ENCODE data around the gene P2RY2. TPM values are rescaled to one million over a fixed set of nuclear protein-coding genes. Genes with fewer than 3 reads are reported as not detected.

The P2RY2 gene
- total and polyA plus RNA-seq, 8 donors = 0.81 to 13.3 (median 1.3) TPM; not detected in 3

DNA sequence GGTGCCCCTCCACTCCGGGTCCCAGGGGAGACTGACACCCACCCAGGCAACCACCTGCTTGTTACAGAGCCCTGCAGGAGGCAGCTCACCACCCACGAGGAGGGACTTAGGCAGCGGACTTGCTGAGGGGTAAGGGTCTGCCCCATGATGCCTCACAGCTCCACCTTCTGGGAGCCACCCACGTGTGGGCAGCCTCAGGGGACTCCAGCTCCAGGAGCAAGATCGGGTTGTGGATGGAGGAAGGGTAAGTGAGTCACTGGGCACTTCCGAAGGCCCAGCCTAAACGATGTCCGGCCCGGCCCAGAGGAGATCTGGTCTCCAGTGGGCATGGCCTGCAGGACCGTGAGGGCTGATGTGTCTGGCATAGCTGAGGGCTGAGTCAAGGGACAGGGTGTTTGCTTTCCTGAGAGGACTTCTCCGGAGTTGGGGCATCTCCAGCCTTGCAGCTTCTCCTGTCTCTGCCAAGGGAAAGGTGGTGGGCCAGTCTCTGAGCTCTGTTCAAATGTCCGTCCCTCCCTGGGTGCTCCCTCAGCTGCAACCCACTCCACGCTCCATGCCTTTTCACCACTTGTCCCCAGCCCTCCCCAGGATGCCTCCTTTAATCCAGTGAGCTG, 32.3 kb upstream of the P2RY2 start:
- Histone ChIP-seq H3K9me3 (no peaks in the 10 kb centered on the region), H3K4me3 (no peak overlapping the region), H3K4me1 (peaks cover 0 to 46% (median 4%) of the 10 kb centered on the region in 4 donors), H3K27ac (no peak overlapping the region), H3K36me3 (no peaks in the 10 kb centered on the region), H3K27me3 (peaks cover 0 to 10% (median 0%) of the 10 kb centered on the region in 3 donors)
- peak in 1 of 2 donors; percentile 23 for DNase-seq
- 48 to 73% (median 68%) methylated on average over 13 of the region's 13 CpGs for WGBS, 5 donors
- intact Hi-C loops (cut with DNase I; ENCODE audit: low total_unique reads) = loop anchor here (2.0 kb wide), 1 partner anchor 57 kb away; no protein-coding TSS in a partner anchor
- TF ChIP-seq POLR2A (IDR thresholded peaks at IDR 0.05) (no peak), EP300 (IDR thresholded peaks at IDR 0.05) (no peak), POLR2AphosphoS5 (IDR thresholded peaks at IDR 0.05) (no peak)
- TF ChIP-seq, protein P1, sequence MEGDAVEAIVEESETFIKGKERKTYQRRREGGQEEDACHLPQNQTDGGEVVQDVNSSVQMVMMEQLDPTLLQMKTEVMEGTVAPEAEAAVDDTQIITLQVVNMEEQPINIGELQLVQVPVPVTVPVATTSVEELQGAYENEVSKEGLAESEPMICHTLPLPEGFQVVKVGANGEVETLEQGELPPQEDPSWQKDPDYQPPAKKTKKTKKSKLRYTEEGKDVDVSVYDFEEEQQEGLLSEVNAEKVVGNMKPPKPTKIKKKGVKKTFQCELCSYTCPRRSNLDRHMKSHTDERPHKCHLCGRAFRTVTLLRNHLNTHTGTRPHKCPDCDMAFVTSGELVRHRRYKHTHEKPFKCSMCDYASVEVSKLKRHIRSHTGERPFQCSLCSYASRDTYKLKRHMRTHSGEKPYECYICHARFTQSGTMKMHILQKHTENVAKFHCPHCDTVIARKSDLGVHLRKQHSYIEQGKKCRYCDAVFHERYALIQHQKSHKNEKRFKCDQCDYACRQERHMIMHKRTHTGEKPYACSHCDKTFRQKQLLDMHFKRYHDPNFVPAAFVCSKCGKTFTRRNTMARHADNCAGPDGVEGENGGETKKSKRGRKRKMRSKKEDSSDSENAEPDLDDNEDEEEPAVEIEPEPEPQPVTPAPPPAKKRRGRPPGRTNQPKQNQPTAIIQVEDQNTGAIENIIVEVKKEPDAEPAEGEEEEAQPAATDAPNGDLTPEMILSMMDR (IDR thresholded peaks at IDR 0.05) = no peak

DNA sequence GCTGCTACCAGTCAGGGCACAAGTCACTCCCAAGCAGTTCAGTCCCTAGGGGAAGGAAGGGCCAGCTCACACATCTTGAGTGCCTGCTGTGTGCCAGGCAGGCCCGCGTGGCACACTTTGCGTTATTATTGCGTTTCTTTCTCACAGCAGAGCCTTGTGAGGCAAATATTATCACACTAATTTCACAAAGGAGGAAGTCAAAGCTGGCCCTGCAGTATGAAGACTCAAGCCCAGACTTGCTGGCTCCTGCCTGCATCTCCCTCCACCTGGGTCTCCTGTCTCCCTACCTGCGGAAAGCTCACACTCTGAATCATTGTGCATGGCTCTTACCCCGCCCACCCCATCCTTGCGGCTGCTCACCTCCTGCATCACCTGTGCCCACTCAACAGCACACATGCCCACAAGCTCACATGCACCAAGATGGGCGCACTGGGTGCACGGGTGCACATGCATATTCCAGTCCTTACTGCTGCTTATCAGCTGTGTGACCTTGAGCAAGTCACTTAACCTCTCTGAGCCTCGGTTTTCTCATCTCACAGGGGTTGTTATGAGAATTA, 31.7 kb upstream of the P2RY2 start:
- 74 to 81% (median 79%) methylated on average over 10 of the region's 10 CpGs for WGBS, 5 donors
- Histone ChIP-seq H3K36me3 (no peaks in the 10 kb centered on the region), H3K27me3 (peaks cover 0 to 10% (median 0%) of the 10 kb centered on the region in 3 donors), H3K4me3 (no peak overlapping the region), H3K27ac (no peak overlapping the region), H3K4me1 (peaks cover 0 to 46% (median 4%) of the 10 kb centered on the region in 4 donors), H3K9me3 (no peaks in the 10 kb centered on the region)
- intact Hi-C loops (cut with DNase I; ENCODE audit: low total_unique reads) = no loop called here
- TF ChIP-seq EP300 (IDR thresholded peaks at IDR 0.05) (no peak), POLR2AphosphoS5 (IDR thresholded peaks at IDR 0.05) (no peak), POLR2A (IDR thresholded peaks at IDR 0.05) (no peak)
- TF ChIP-seq, protein P1 (IDR thresholded peaks at IDR 0.05) = no peak
- DNase-seq = no peak

DNA sequence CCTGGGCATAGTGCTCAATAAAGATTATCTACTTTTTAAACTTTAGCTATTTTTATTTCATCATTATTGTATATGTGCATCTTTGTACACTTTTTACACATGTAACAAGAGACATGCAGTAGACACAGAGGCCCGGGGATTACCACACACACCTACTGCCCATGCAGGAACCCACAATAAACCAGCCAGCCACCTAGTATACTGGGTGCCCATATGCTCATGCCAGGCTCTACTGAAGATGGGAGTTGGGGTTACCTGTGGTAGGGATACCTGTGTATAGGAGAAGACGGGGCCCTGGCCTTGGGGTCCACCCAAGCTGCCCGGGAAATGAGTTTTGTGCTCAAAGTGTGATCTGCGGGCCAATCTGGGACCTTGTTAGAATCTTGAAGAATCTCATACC, 31.2 kb upstream of the P2RY2 start:
- intact Hi-C loops (cut with DNase I; ENCODE audit: low total_unique reads) = no loop called here
- peak in 1 of 2 donors; percentile 21 for DNase-seq
- WGBS, 5 donors = 48 to 72% (median 55%) methylated on average over 4 of the region's 4 CpGs

DNA sequence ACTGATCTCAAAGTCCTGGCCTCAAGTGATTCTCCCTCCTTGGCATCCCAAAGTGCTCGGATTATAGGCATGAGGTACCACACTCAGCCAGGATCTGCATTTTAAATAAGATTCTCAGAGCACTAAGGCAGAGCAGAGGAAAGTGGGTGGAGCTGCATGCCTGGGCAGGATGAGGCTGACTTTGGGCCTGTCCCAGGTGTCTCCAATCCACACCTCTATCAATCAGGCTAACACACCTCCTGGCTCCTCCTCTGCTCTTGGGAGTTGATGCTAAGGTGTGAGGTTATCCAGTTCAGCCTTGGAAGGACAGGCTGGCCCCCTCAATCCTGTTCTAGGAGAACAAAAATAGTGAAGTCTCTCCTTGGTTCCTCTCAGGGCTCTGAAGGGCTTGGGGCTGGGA, 30.2 kb upstream of the P2RY2 start:
- intact Hi-C loops (cut with DNase I; ENCODE audit: low total_unique reads) = no loop called here
- TF ChIP-seq POLR2AphosphoS5 (IDR thresholded peaks at IDR 0.05) (no peak), POLR2A (IDR thresholded peaks at IDR 0.05) (no peak), EP300 (IDR thresholded peaks at IDR 0.05) (no peak)
- TF ChIP-seq, protein P1 (IDR thresholded peaks at IDR 0.05) = no peak
- no peak overlapping the region for H3K4me3 ChIP-seq
- peaks cover 0 to 10% (median 0%) of the 10 kb centered on the region in 3 donors for H3K27me3 ChIP-seq
- H3K27ac ChIP-seq = no peak overlapping the region
- H3K4me1 ChIP-seq = peaks cover 0 to 46% (median 4%) of the 10 kb centered on the region in 4 donors
- DNase-seq = no peak
- WGBS, 5 donors = 65 to 100% (median 75%) methylated on average over 1 of the region's 1 CpG
- H3K36me3 ChIP-seq = no peaks in the 10 kb centered on the region
- H3K9me3 ChIP-seq = no peaks in the 10 kb centered on the region

More for the DNA sequence above, 31.2 kb upstream of the P2RY2 start:
- TF ChIP-seq, protein P1 (IDR thresholded peaks at IDR 0.05) = no peak
- TF ChIP-seq POLR2A (IDR thresholded peaks at IDR 0.05) (no peak), POLR2AphosphoS5 (IDR thresholded peaks at IDR 0.05) (no peak), EP300 (IDR thresholded peaks at IDR 0.05) (no peak)
- Histone ChIP-seq H3K36me3 (no peaks in the 10 kb centered on the region), H3K9me3 (no peaks in the 10 kb centered on the region), H3K4me1 (peaks cover 0 to 46% (median 4%) of the 10 kb centered on the region in 4 donors), H3K4me3 (no peak overlapping the region), H3K27ac (no peak overlapping the region), H3K27me3 (peaks cover 0 to 10% (median 0%) of the 10 kb centered on the region in 3 donors)
